Upper lobe of right lung (tissue), 1 donor: ENCODE measurements around the gene MAGI2. TPM values are rescaled to one million over a fixed set of nuclear protein-coding genes. Genes with fewer than 3 reads are reported as not detected.

Experiments used
- ATAC-seq: fragments of 200-7000 bp; cut with Tn5 transposase; one replicate; pipeline ENCODE4 v1.9.1; 2020; ENCODE audit warnings: mild to moderate bottlenecking, moderate library complexity
- DNase-seq: peaks from one replicate; pipeline ENCODE4 v3.0.0-alpha.2; 2020
- H3K27ac ChIP-seq: fragments of 200-600 bp; one replicate; pipeline ENCODE4 v1.8.0; 2022
- H3K27me3 ChIP-seq: fragments of 200-600 bp; one replicate; pipeline ENCODE4 v1.8.0; 2022; ENCODE audit warnings: mild to moderate bottlenecking
- H3K36me3 ChIP-seq: fragments of 200-600 bp; one replicate; pipeline ENCODE4 v1.8.0; 2022
- H3K4me1 ChIP-seq: fragments of 200-600 bp; one replicate; pipeline ENCODE4 v1.8.0; 2022
- H3K4me3 ChIP-seq: fragments of 200-600 bp; one replicate; pipeline ENCODE4 v1.8.0; 2022; ENCODE audit warnings: mild to moderate bottlenecking
- H3K9me3 ChIP-seq: fragments of 200-600 bp; one replicate; pipeline ENCODE4 v1.8.0; 2022
- intact Hi-C: fragments of 100-400 bp; cut with DNase I; formaldehyde crosslinking; loops from one replicate; pipeline ENCODE4 v1.11.0; 2022
- total RNA-seq: library from RNA; stranded (reverse); fragmentation: NEBNext Ultra II Directional; extraction: Animal tissue kit (Norgen Biotek cat#: 25700); gene quantifications from one replicate; pipeline ENCODE4 v1.2.1, GENCODE V29; 2021
- TF ChIP-seq, protein P1 (sequence below): fragments of 200-600 bp; IDR thresholded peaks from one replicate; pipeline ENCODE4 v1.8.0; 2022; ENCODE audit warnings: antibody characterized with exemption
- donor health status: DM: no; HTN: yes; CAD: no; lungs with severe emphysema.

The MAGI2 gene
- total RNA-seq, 1 donor from 2014 or later, result 12.8 TPM

DNA sequence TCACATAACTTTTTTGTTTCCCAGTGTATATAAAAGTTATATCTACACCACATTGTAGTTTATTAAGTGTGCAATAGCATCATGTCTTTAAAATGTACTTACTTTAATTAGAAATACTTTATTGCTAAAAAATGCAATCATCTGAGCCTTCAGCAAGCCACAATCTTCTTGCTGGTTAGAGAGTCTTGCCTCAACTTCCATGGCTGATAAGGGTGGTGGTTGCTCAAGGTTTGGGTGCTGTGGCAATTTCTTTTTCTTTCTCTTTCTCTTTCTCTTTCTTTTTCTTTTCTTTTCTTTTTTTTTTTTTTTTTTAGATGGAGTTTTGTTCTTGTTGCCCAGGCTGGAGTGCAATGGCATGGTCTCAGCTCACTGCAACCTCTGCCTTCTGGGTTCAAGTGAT lies 360.0 kb downstream of the MAGI2 start:
- Histone ChIP-seq H3K27me3 (no peaks in the 10 kb centered on the region), H3K4me1 (no peaks in the 10 kb centered on the region)

DNA sequence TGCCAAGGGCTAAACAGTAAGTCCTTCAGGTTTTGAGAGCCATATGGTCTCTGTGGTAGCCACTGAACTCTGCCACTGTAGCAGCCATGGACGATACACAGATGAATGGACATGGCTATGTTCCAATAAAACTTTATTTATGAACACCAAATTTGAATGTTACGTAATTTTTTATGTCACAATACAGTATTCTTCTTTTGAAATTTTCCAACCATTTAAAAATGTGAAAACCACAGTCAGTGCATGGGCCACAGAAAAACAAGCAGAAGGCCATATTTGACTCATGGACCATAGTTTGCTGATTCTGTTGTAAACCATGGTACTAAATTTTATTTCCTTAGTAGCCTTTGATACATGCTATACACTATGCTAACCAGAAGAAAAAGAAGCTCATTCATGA lies 361.8 kb downstream of the MAGI2 start:
- no peak overlapping the region for H3K4me3 ChIP-seq
- H3K36me3 ChIP-seq, result no peaks in the 10 kb centered on the region
- ATAC-seq (no peak), DNase-seq (no peak)
- H3K9me3 ChIP-seq, result no peaks in the 10 kb centered on the region
- H3K27me3 ChIP-seq, result no peaks in the 10 kb centered on the region
- intact Hi-C loops, result no loop called here
- TF ChIP-seq, protein P1, sequence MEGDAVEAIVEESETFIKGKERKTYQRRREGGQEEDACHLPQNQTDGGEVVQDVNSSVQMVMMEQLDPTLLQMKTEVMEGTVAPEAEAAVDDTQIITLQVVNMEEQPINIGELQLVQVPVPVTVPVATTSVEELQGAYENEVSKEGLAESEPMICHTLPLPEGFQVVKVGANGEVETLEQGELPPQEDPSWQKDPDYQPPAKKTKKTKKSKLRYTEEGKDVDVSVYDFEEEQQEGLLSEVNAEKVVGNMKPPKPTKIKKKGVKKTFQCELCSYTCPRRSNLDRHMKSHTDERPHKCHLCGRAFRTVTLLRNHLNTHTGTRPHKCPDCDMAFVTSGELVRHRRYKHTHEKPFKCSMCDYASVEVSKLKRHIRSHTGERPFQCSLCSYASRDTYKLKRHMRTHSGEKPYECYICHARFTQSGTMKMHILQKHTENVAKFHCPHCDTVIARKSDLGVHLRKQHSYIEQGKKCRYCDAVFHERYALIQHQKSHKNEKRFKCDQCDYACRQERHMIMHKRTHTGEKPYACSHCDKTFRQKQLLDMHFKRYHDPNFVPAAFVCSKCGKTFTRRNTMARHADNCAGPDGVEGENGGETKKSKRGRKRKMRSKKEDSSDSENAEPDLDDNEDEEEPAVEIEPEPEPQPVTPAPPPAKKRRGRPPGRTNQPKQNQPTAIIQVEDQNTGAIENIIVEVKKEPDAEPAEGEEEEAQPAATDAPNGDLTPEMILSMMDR, result no peak
- H3K27ac ChIP-seq, result no peak overlapping the region
- no peaks in the 10 kb centered on the region for H3K4me1 ChIP-seq

More for the DNA sequence above, 360.0 kb downstream of the MAGI2 start:
- TF ChIP-seq, protein P1, result no peak
- intact Hi-C loops, result no loop called here
- Histone ChIP-seq H3K9me3 (no peaks in the 10 kb centered on the region), H3K27ac (no peak overlapping the region), H3K36me3 (no peaks in the 10 kb centered on the region), H3K4me3 (no peak overlapping the region)
- DNase-seq (no peak), ATAC-seq (no peak)

DNA sequence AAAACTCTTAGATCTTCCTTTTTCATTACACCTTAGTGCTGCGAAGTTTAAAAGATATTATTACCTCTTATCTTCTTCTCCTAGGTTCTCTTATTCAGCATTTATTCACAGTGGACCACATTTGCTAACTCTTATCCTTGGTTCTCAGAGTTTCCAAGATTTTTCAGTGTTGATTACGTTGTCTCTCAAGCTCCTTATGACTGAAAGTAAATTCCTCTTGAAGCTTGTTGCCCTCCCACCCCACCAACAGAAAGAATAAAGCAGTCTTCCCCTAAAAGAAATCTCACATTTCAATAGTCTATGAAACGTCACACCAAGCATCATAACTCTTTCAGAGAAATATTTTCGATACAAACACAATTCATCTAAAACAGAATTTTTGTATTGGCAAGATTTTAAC lies 362.5 kb downstream of the MAGI2 start:
- Histone ChIP-seq H3K4me1 (no peaks in the 10 kb centered on the region), H3K27ac (no peak overlapping the region), H3K36me3 (no peaks in the 10 kb centered on the region), H3K27me3 (no peaks in the 10 kb centered on the region), H3K4me3 (no peak overlapping the region), H3K9me3 (peaks cover 4% of the 10 kb centered on the region)
- ATAC-seq (no peak), DNase-seq (no peak)
- intact Hi-C loops, result no loop called here
- TF ChIP-seq, protein P1, result no peak

DNA sequence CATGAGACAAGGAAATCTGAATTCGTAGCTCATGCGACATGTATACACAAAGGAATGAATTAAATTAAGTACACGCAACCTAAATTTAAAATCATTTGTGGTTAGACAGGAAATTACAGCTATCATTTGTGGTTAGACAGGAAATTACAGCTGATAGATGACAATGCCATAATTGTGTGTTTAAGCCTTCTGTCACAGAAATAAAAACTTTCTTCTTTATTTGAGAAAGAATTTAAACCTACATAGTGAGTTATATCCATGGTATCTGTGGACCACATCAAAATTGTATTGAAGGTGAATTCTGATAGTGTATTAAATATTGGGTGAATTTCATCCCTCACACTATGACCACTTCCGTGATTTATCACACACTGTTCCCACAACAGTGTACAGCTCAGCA lies 362.9 kb downstream of the MAGI2 start:
- ATAC-seq, result no peak
- Histone ChIP-seq H3K27ac (no peak overlapping the region), H3K4me1 (no peaks in the 10 kb centered on the region), H3K4me3 (no peak overlapping the region), H3K27me3 (no peaks in the 10 kb centered on the region), H3K36me3 (no peaks in the 10 kb centered on the region), H3K9me3 (peaks cover 5% of the 10 kb centered on the region)
- TF ChIP-seq, protein P1, result no peak
- no peak for DNase-seq
- intact Hi-C loops, result no loop called here

DNA sequence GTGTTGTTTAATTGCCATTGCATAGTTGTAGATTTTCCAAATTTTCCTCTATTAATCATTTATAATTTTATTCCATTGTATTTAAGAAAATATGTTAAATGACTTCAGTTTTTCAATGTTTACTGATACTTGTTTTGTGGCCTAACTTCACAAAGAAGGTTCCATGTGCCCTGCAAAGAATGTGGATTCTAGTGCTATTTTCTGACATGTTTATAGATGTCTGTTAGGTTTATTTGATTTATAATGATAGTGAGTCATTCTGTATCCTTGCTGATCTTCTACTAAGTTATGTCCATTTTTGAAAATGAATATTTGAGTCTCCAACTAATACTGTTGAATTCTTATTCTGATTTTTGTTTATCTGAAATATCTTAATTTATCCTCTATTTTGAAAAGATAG lies 369.0 kb downstream of the MAGI2 start:
- Histone ChIP-seq H3K4me1 (no peaks in the 10 kb centered on the region), H3K27ac (no peak overlapping the region), H3K9me3 (peaks cover 5% of the 10 kb centered on the region), H3K27me3 (no peaks in the 10 kb centered on the region), H3K36me3 (no peaks in the 10 kb centered on the region), H3K4me3 (no peak overlapping the region)
- intact Hi-C loops, result no loop called here
- DNase-seq (no peak), ATAC-seq (no peak)
- TF ChIP-seq, protein P1, result no peak

DNA sequence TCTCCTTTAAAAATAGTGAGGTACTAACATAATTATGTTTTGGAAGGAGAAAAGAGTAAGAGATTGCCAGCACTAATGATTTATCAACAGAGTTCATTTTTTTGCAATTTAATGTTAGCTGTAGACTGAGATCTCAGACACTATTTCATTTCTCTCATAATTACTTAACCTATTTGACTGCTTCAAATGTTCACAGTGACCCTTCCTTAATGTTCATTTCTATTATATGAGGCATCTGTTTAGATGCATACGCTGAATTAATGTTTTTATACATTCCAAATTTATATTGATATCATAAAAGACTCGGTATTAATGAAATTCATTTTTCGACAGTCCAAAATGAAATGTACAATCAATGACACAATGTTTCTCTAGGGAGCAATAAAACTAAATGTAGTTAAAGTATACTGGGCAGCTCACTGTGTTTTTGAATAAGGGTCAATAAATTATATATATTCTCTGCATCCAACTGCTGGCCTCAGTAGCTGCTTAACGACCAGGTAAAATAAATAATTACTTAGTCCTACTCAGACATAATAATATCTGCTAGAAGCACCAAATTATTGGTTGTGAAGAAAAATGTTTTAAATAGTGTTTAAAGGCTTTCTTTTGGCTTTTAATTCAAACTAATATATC lies 373.4 kb downstream of the MAGI2 start:
- ATAC-seq, result no peak
- Histone ChIP-seq H3K27ac (no peak overlapping the region), H3K4me3 (no peak overlapping the region), H3K36me3 (no peaks in the 10 kb centered on the region), H3K9me3 (no peaks in the 10 kb centered on the region), H3K27me3 (no peaks in the 10 kb centered on the region), H3K4me1 (no peaks in the 10 kb centered on the region)
- TF ChIP-seq, protein P1, result no peak
- intact Hi-C loops, result no loop called here
- DNase-seq, result no peak
